Measurements from ENCODE around the gene CRYAA.

Gene CRYAA

DNA sequence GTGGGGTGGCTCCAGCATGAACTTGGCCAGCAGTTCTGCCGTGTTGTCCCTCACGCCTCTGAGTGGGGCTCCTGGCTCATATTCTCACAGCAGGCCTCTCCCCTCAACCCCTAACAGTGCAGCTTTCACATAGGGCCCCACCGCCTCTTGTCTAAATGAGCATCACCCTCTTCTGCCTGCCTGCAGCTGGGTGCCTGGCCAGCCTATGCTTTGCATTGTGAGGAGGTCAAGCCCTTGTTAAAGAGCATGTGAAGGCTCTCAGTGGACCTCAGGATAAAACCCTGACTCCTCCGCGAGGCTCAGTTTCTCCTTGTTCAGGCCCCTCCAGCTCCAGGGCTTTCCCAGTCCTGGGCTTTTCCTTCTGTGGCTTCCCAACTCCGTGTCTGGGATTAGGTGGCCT lies 34.8 kb downstream of the CRYAA start:
- DNase-seq (ENCODE audit: low read depth), result no peak

DNA sequence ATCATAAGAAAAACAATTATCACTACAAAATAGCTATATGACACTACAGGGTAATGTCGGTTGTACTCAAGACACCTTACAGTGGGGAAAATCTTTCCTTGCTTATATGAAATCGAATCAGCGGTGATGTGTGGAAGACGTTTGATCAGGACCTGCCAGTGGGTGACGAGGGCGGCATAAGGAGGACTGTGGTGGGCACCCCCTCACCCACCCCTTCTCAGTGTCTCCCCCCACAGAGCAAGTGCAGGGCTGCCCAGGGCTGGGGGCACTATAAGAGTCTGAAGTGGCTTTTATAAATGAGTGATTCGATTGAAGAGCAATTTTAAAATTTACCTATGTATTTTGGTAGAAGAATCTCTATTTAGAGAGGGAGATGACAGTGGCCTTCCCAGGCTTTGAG lies 35.8 kb downstream of the CRYAA start:
- DNase-seq (ENCODE audit: low read depth), result no peak

DNA sequence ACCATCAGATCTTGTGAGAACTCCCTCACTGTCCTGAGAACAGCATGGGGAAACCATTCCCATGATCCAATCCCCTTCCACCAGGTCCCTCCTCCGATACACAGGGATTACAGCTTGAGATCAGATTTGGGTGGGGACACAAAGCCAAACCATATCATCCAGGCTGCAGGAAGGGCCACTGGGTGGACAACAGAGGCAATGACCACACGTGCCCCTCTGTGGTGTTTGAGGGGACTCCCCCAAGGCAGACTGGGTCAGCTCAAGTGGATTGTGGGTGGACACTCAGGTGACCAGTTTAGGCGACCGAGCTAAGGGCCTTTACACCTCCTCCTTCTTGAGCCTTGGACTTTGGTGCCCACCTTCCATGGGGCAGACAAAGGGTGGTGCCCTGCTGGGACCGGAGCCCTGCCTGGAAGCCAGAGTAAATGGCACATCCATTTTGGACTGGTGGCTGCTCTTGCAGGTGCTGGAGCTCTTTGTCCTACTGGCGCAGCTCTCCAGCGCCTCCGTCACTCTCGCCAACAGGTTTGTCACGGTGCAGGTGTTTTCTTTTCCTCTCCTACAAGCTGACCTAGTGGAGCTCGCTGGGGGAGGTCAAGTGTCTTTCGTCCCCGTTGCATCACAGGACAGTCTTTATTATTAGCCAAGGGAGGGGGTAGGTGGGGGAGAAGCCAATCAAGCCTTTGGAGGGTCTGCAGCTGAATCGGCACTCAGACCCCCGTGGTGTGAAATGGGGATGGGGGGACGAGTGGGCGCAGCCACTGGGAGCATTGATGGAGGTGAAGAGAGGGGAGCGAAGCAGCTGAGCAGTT lies 37.6 kb downstream of the CRYAA start:
- no peak for DNase-seq (ENCODE audit: low read depth)

DNA sequence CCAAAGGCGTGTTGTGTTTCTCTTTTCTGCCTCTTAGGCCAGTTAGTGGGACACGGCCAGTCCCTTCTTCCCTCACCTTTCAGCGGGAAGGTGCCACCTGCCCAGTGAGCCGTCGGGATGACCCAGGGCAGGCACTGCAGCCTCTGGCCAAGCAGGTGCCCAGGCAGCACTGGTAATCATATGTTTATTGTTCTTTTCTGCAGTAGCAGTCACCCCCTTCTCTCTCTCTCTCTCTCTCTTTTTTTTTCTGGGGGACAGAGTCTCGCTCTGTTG lies 38.2 kb downstream of the CRYAA start:
- no peak for DNase-seq (ENCODE audit: low read depth)

DNA sequence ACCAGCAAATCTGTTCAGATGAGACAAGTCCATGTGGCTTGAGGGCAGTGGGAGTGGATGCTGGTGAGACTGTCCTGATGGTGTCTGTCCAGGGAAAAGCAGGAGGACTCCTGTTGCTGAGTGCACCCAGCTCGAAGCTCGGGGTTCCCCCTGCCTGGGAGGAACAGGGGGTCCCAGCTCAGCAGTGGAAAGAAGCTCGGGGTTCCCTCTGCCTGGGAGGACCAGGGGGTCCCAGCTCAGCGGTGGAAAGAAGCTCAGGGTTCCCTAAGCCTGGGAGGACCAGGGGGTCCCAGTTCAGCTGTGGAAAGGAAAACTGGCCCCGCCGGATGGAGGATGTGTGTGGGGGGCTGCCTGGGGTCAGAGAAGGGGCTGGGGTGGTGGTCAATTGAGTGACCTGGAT lies 39.1 kb downstream of the CRYAA start:
- DNase-seq (ENCODE audit: low read depth), result no peak

DNA sequence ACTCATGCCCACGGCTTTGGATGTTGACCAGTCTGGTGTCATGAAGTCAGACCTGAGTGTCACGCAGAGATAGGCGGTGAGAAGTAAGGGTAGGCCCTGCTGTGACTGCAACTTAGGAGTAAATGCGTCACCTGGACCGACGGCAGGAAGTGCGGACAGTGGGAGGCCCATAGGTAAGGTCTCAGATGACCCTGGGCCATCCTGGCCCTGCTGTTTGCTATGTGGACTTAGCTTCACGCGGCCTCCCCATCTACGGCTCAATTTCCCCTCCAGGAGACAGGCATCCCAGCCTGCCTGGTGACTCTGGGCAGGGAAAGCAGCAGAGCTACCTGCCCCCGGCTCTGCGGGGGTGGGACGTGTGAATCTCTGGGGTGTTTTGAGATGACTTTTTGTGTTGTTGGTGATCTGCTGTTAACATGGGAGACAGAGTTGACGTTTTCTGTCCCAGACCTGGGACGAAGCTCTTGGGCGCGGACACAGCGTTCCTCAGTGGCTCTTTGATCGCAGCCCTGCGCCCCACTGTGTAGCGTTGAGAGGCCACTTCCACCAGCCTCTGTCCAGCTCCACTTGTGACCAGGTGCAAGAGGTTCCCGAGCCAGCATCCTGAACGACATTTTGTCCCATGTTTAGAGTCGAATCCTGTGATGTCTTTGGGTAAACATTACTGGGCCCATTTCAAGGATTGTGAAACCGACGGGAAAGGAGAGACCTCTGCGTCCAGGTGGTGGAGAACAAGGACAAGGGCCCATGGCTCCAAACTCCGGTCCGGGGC lies 39.9 kb downstream of the CRYAA start:
- no peak for DNase-seq (ENCODE audit: low read depth)

DNA sequence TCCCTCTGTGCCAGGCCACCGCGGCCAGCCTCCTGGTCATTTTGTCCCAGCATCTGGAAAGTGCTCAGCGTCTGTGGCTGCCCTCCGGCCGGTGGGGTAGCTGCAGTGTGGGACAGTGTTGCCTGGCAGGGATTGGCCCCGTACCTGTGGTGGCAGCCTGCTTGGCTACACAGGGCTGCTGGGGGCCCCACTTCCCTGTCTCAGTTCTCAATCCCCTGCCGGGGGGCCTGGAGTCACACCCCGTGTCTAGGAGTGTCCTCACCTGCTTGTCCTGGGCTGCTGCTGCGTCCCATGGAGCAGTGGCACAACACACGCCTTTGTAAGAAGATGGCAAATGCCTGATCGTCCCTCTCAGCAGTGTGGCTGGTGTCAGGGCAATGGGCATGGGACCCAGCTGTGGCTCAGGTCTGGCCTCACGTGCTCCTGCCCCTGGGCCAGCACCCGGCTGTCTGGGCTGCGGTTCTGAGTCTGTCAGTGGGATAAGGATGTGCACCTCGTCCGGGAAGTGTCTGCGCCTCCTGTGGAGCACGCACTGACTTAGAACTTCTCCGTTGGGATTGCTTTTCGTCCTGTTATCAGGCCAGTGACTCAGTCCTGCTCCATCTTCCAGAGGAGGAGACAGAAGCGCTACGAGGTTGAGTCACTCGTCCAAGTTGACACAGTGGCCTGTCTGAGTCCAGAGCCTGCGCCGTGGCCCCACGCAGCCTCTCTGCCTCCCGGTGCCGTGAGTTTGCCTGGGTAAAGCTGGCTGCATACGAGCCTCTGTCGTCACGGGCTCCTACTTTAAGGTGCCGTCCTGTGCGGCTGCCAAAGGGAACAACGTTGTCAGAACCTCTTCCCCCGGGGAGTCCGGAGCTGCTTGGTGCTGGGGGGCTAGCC lies 41.0 kb downstream of the CRYAA start:
- no peak for DNase-seq (ENCODE audit: low read depth)

DNA sequence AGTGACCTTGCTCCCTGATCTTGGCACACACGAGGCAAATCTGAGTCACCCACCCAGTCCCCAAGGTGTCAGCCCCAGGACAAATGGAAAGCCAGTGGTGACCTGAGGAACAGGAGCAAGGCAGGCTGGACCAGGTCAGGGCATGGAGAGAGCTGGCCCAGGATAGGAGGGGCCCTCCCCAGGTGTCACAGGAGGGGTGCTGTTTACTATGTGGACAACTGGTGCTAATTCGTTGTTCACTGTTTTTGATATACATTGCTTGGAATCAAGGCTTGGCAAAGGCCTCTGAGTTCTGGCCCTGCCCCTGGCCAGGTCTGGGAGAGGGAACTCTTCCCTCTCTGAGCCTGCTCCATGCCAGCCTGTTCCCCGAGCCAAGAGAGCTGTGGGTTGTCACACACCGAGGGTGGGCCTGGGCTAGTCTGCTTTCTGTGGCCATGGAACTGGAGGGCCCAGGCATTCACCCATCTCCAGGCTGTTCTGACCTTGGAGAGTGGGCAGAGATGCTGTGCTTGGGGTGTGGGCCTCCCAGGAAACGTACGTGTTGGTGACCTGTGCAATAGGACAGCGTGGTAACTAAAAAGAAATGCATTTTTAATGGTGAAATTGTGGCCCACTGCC lies 41.8 kb downstream of the CRYAA start:
- DNase-seq (ENCODE audit: low read depth), result no peak

DNA sequence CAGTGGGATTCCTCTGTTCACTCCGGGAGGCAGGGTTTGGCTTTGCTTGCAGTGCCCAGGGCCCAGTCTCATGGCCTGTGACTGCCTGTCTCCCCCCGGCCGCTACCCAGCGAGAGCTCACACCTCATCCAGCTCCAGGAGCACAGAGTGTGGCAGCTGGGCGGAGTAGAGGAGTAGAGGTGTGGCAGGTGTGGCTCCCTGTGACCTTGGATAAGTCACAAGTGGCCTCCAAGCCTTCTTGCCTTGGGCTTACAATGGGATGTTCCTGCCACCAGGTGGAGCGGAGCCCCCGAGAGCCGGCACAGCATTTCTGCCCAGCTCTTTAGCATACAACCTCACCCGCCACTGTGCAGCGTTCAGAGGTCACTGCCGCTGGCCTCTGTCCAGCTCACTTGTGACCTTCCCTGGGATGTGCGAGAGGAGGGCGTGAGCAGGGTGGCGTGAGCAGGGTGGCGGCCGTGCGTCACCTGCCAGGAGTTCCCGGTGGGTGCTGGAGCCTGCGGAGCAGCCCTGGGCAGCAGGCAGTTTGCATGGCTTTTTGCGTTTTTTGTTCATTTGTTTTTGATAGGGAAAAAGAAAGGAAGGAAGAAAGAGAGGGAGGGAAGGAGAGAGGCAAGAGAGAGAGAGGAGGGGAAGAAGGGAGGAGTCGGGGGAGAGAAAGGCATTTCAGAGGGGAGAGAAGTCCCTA lies 42.4 kb downstream of the CRYAA start:
- DNase-seq (ENCODE audit: low read depth), result no peak

DNA sequence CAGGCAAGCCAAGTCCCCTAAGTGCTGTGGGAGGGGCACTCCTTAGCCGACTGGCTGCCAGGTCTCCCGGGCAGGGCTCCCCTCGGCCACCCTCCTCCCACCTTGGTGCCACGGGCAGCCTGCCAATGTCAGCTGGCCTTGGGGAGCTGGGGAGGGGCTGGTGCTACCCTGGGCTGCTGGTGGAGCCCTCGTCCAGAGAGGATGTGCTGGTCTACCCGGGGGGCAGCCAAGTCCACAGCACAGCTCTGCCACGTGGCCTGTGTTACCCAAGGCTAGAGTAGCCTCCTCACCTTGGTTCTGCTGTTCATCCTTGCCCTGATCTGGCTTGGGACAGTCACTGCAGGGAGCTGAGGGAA lies 42.9 kb downstream of the CRYAA start:
- DNase-seq (ENCODE audit: low read depth), result no peak
